ENCODE measurements around the gene LSM11.

Gene LSM11

DNA sequence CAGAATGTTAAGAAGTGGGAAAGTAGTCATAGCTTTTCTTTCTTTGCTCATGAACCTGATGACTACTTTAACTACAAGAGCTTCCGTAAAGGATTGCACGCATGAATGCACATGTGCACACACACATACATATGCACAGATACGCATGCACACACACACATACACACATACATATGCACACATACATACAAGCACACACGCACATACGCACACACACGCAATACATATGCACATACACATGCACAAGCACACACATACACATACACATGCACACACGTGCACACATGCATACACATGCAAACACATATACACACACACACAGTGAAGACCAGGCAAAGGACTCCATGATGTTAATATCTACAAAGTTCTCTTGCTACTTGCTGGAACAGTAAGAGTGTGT is 22.9 kb downstream of the LSM11 start:
- no CpG with 5 or more reads among the region's 7 CpGs for WGBS (ENCODE audit: extremely low coverage, insufficient coverage, low lambda C conversion rate)
- no peaks in the 10 kb centered on the region for H3K79me2 ChIP-seq (ENCODE audit: control insufficient read depth, insufficient read depth, low read length)
- H3K79me1 ChIP-seq (ENCODE audit: low read length) = no peaks in the 10 kb centered on the region
- H3K9ac ChIP-seq (ENCODE audit: low read length) = no peak overlapping the region
- H3K18ac ChIP-seq (ENCODE audit: low read length) = no peak overlapping the region
- H3K27me3 ChIP-seq (ENCODE audit: insufficient read depth, low read length, poor library complexity) = no peaks in the 10 kb centered on the region
- H2BK120ac ChIP-seq (ENCODE audit: low read depth, low read length) = no peak overlapping the region
- no peak overlapping the region for H4K5ac ChIP-seq (ENCODE audit: low read length)
- no peak overlapping the region for H2AK5ac ChIP-seq (ENCODE audit: low read length)
- no peak overlapping the region for H2BK5ac ChIP-seq (ENCODE audit: low read length)
- no peak overlapping the region for H3K4me2 ChIP-seq (ENCODE audit: low read length)
- no peak overlapping the region for H3K27ac ChIP-seq (ENCODE audit: low read depth, low read length)
- H3K23ac ChIP-seq (ENCODE audit: low read length) = no peak overlapping the region
- no peaks in the 10 kb centered on the region for H3K36me3 ChIP-seq (ENCODE audit: control insufficient read depth, insufficient read depth, low read length)
- no peak overlapping the region for H3K4ac ChIP-seq (ENCODE audit: low read depth, low read length)
- no peak overlapping the region for H4K8ac ChIP-seq (ENCODE audit: low read depth, low read length)
- no peak overlapping the region for H3K56ac ChIP-seq (ENCODE audit: low read length)
- no peak overlapping the region for H3K4me3 ChIP-seq (ENCODE audit: low read length)
- H3K4me1 ChIP-seq (ENCODE audit: control insufficient read depth, low read depth, low read length) = no peaks in the 10 kb centered on the region
- H2BK15ac ChIP-seq (replicated peaks; ENCODE audit: low read depth) = no peak overlapping the region
- no peak for DNase-seq

GRCh38 chr5:157766902-157767301 is 23.4 kb downstream of the LSM11 start:
- Histone ChIP-seq H3K27ac (ENCODE audit: low read depth, low read length) (no peak overlapping the region), H4K8ac (ENCODE audit: low read depth, low read length) (no peak overlapping the region), H3K18ac (ENCODE audit: low read length) (no peak overlapping the region), H2BK5ac (ENCODE audit: low read length) (no peak overlapping the region), H3K36me3 (ENCODE audit: control insufficient read depth, insufficient read depth, low read length) (no peaks in the 10 kb centered on the region), H2AK5ac (ENCODE audit: low read length) (no peak overlapping the region), H3K79me2 (ENCODE audit: control insufficient read depth, insufficient read depth, low read length) (no peaks in the 10 kb centered on the region), H3K4me2 (ENCODE audit: low read length) (no peak overlapping the region), H4K5ac (ENCODE audit: low read length) (no peak overlapping the region), H3K4ac (ENCODE audit: low read depth, low read length) (no peak overlapping the region), H2BK120ac (ENCODE audit: low read depth, low read length) (no peak overlapping the region), H3K56ac (ENCODE audit: low read length) (no peak overlapping the region), H3K23ac (ENCODE audit: low read length) (no peak overlapping the region), H3K79me1 (ENCODE audit: low read length) (no peaks in the 10 kb centered on the region), H3K4me3 (ENCODE audit: low read length) (no peak overlapping the region), H3K4me1 (ENCODE audit: control insufficient read depth, low read depth, low read length) (no peaks in the 10 kb centered on the region), H2BK15ac (replicated peaks; ENCODE audit: low read depth) (no peak overlapping the region), H3K27me3 (ENCODE audit: insufficient read depth, low read length, poor library complexity) (no peaks in the 10 kb centered on the region), H3K9ac (ENCODE audit: low read length) (no peak overlapping the region)
- DNase-seq = no peak
- WGBS (ENCODE audit: extremely low coverage, insufficient coverage, low lambda C conversion rate) = no CpG with 5 or more reads among the region's 1 CpG

DNA sequence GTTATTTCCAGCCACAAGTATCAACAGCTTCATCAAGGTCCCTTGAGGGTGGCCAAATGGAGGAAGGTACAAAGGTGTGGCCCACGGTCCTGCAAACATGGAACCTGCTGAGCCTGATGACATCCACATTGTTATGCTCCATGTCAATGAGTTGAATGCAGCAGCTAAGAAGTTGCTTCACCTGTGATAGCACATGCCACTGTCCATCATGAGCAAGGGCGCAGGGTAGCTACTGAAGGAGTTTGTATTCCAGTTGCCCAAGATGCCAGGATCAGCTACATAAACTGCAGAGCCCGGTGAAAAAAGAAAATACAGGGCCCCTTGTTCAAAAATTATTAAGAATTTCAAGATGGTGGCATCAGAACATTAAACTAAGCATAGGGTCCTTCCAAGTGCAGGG is 24.2 kb downstream of the LSM11 start:
- no peaks in the 10 kb centered on the region for H3K79me2 ChIP-seq (ENCODE audit: control insufficient read depth, insufficient read depth, low read length)
- no peak overlapping the region for H2BK5ac ChIP-seq (ENCODE audit: low read length)
- no peak overlapping the region for H3K4me2 ChIP-seq (ENCODE audit: low read length)
- H3K4me3 ChIP-seq (ENCODE audit: low read length) = no peak overlapping the region
- H2AK5ac ChIP-seq (ENCODE audit: low read length) = no peak overlapping the region
- no peak overlapping the region for H4K8ac ChIP-seq (ENCODE audit: low read depth, low read length)
- H3K27me3 ChIP-seq (ENCODE audit: insufficient read depth, low read length, poor library complexity) = no peaks in the 10 kb centered on the region
- H4K5ac ChIP-seq (ENCODE audit: low read length) = no peak overlapping the region
- no peak overlapping the region for H3K18ac ChIP-seq (ENCODE audit: low read length)
- no peaks in the 10 kb centered on the region for H3K79me1 ChIP-seq (ENCODE audit: low read length)
- H3K36me3 ChIP-seq (ENCODE audit: control insufficient read depth, insufficient read depth, low read length) = no peaks in the 10 kb centered on the region
- H3K9ac ChIP-seq (ENCODE audit: low read length) = no peak overlapping the region
- H3K56ac ChIP-seq (ENCODE audit: low read length) = no peak overlapping the region
- DNase-seq = no peak
- no peak overlapping the region for H3K4ac ChIP-seq (ENCODE audit: low read depth, low read length)
- WGBS (ENCODE audit: extremely low coverage, insufficient coverage, low lambda C conversion rate) = no CpG with 5 or more reads among the region's 3 CpGs
- no peak overlapping the region for H3K27ac ChIP-seq (ENCODE audit: low read depth, low read length)
- H2BK15ac ChIP-seq (replicated peaks; ENCODE audit: low read depth) = no peak overlapping the region
- H3K4me1 ChIP-seq (ENCODE audit: control insufficient read depth, low read depth, low read length) = no peaks in the 10 kb centered on the region
- no peak overlapping the region for H3K23ac ChIP-seq (ENCODE audit: low read length)
- H2BK120ac ChIP-seq (ENCODE audit: low read depth, low read length) = no peak overlapping the region

DNA sequence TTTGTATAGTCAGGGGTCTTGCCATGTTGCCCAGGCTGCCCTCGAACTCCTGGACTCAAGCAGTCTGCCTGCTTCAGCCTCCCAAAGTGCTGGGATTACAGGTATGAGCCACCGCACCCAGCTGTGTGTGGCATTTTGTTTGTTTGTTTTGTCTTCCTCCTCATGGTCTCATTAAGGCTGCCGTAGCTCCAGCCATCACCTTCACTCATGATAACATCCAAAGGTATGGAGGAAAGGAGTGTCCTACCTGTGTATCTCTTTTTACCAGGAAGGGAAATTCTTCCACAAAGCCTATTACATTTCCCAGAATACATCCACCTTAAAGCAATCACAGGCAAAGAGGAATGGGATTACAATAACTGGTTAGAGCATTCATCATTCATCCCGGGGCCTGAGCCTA is 27.2 kb downstream of the LSM11 start:
- H2BK15ac ChIP-seq (replicated peaks; ENCODE audit: low read depth) = no peak overlapping the region
- no peak overlapping the region for H3K56ac ChIP-seq (ENCODE audit: low read length)
- H3K79me1 ChIP-seq (ENCODE audit: low read length) = no peaks in the 10 kb centered on the region
- H3K79me2 ChIP-seq (ENCODE audit: control insufficient read depth, insufficient read depth, low read length) = no peaks in the 10 kb centered on the region
- H3K4me1 ChIP-seq (ENCODE audit: control insufficient read depth, low read depth, low read length) = no peaks in the 10 kb centered on the region
- H3K18ac ChIP-seq (ENCODE audit: low read length) = no peak overlapping the region
- no peaks in the 10 kb centered on the region for H3K36me3 ChIP-seq (ENCODE audit: control insufficient read depth, insufficient read depth, low read length)
- DNase-seq = no peak
- H4K8ac ChIP-seq (ENCODE audit: low read depth, low read length) = no peak overlapping the region
- H2BK5ac ChIP-seq (ENCODE audit: low read length) = no peak overlapping the region
- H3K4me2 ChIP-seq (ENCODE audit: low read length) = no peak overlapping the region
- no peak overlapping the region for H3K23ac ChIP-seq (ENCODE audit: low read length)
- no peaks in the 10 kb centered on the region for H3K27me3 ChIP-seq (ENCODE audit: insufficient read depth, low read length, poor library complexity)
- no peak overlapping the region for H3K4me3 ChIP-seq (ENCODE audit: low read length)
- H4K5ac ChIP-seq (ENCODE audit: low read length) = no peak overlapping the region
- no peak overlapping the region for H2AK5ac ChIP-seq (ENCODE audit: low read length)
- no CpG with 5 or more reads among the region's 4 CpGs for WGBS (ENCODE audit: extremely low coverage, insufficient coverage, low lambda C conversion rate)
- no peak overlapping the region for H3K27ac ChIP-seq (ENCODE audit: low read depth, low read length)
- no peak overlapping the region for H3K9ac ChIP-seq (ENCODE audit: low read length)
- no peak overlapping the region for H3K4ac ChIP-seq (ENCODE audit: low read depth, low read length)
- no peak overlapping the region for H2BK120ac ChIP-seq (ENCODE audit: low read depth, low read length)

DNA sequence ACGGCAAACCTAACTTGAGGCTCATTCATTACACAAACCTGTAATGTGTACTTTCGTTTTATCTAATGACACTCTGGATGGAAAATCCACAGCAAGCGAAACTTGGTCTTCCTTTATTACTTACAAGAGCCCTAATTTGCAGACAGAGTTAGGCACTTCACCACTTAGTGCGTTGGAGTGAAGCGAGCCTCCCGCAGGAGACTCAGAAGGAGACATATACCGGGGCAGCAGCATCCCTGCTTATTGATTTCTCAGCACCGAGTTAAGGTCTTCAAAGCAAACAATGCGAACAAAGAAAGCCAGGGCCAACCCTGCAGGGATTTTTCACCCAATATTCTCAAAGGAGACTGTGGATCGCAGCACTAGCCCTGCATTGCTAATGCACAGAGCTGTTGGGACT is 28.6 kb downstream of the LSM11 start:
- Histone ChIP-seq H3K18ac (ENCODE audit: low read length) (no peak overlapping the region), H3K27me3 (ENCODE audit: insufficient read depth, low read length, poor library complexity) (no peaks in the 10 kb centered on the region), H3K36me3 (ENCODE audit: control insufficient read depth, insufficient read depth, low read length) (no peaks in the 10 kb centered on the region), H3K4me1 (ENCODE audit: control insufficient read depth, low read depth, low read length) (no peaks in the 10 kb centered on the region), H4K5ac (ENCODE audit: low read length) (no peak overlapping the region), H3K27ac (ENCODE audit: low read depth, low read length) (no peak overlapping the region), H3K79me2 (ENCODE audit: control insufficient read depth, insufficient read depth, low read length) (no peaks in the 10 kb centered on the region), H3K56ac (ENCODE audit: low read length) (no peak overlapping the region), H4K8ac (ENCODE audit: low read depth, low read length) (no peak overlapping the region), H3K4me2 (ENCODE audit: low read length) (no peak overlapping the region), H2AK5ac (ENCODE audit: low read length) (no peak overlapping the region), H3K4ac (ENCODE audit: low read depth, low read length) (no peak overlapping the region), H3K4me3 (ENCODE audit: low read length) (no peak overlapping the region), H2BK5ac (ENCODE audit: low read length) (no peak overlapping the region), H3K23ac (ENCODE audit: low read length) (no peak overlapping the region), H2BK15ac (replicated peaks; ENCODE audit: low read depth) (no peak overlapping the region), H3K9ac (ENCODE audit: low read length) (no peak overlapping the region), H2BK120ac (ENCODE audit: low read depth, low read length) (no peak overlapping the region), H3K79me1 (ENCODE audit: low read length) (no peaks in the 10 kb centered on the region)
- no peak for DNase-seq
- no CpG with 5 or more reads among the region's 10 CpGs for WGBS (ENCODE audit: extremely low coverage, insufficient coverage, low lambda C conversion rate)

GRCh38 chr5:157778121-157778805 is 34.8 kb downstream of the LSM11 start:
- no CpG with 5 or more reads among the region's 8 CpGs for WGBS (ENCODE audit: extremely low coverage, insufficient coverage, low lambda C conversion rate)
- Histone ChIP-seq H3K79me1 (ENCODE audit: low read length) (no peaks in the 10 kb centered on the region), H3K56ac (ENCODE audit: low read length) (no peak overlapping the region), H3K4me2 (ENCODE audit: low read length) (no peak overlapping the region), H3K23ac (ENCODE audit: low read length) (no peak overlapping the region), H3K27me3 (ENCODE audit: insufficient read depth, low read length, poor library complexity) (no peaks in the 10 kb centered on the region), H2AK5ac (ENCODE audit: low read length) (no peak overlapping the region), H3K4me1 (ENCODE audit: control insufficient read depth, low read depth, low read length) (no peaks in the 10 kb centered on the region), H3K4ac (ENCODE audit: low read depth, low read length) (no peak overlapping the region), H3K18ac (ENCODE audit: low read length) (no peak overlapping the region), H3K27ac (ENCODE audit: low read depth, low read length) (no peak overlapping the region), H3K9ac (ENCODE audit: low read length) (no peak overlapping the region), H4K5ac (ENCODE audit: low read length) (no peak overlapping the region), H4K8ac (ENCODE audit: low read depth, low read length) (no peak overlapping the region), H3K4me3 (ENCODE audit: low read length) (no peak overlapping the region), H2BK15ac (replicated peaks; ENCODE audit: low read depth) (no peak overlapping the region), H3K36me3 (ENCODE audit: control insufficient read depth, insufficient read depth, low read length) (no peaks in the 10 kb centered on the region), H3K79me2 (ENCODE audit: control insufficient read depth, insufficient read depth, low read length) (no peaks in the 10 kb centered on the region), H2BK120ac (ENCODE audit: low read depth, low read length) (no peak overlapping the region), H2BK5ac (ENCODE audit: low read length) (no peak overlapping the region)
- DNase-seq = no peak

Data from mesendoderm (in vitro differentiated cells).